Activated T-cell treated with anti-CD3 and anti-CD28 coated beads, Interleukin-2, amount 50 U/mL, for 48 hours (primary cell): ENCODE data around the gene PNPLA3.

ENCODE experiments used
- DNase-seq, 2 experiments: peaks; one replicate each; pipeline ENCODE4 v3.0.0-alpha.2; 2020

PNPLA3 gene

DNA sequence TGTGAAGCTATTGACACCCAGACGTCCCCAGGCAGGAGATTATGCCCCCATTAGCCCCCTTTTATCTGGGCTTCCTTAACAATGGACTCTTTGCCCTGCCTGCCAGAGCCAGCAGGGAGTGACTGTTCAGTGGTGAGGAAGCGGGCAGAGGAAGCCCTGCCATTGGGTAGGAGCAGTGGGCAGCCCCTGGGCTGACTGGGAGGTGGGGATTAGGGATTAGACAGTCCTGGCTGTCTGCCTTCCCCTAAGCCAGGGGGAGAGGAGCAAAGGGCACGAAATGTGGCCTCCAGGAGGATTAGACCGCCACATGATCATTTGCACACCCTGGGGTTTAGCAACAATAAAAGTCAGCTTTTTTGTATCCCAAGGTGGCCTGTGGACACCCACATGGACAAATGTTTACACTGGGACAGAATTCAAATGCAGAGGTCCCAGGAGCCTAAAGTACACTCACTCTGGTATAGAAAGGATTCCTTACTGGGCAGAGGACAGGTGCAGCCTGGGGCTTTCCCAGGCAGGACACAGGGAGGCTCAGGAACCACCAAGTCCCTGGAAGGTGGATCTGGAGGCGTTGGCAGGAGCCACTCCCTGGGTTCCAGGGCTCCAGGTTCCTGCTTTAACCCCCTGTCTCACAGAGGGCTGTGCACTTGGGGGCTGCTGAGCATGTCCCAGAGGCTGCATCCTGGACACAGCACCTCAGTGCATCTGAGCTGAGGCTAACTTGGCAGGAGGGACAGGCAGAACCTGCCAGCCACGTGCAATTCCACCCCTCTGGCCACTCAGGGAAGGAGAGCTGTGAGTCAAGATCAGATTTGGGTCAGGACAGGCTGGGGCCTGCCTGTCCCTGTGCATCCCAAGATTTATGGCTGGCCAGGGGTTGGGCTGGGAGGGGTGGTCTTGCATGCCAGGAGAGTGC, 2.1 kb downstream of the PNPLA3 start:
- DNase-seq = no peak

DNA sequence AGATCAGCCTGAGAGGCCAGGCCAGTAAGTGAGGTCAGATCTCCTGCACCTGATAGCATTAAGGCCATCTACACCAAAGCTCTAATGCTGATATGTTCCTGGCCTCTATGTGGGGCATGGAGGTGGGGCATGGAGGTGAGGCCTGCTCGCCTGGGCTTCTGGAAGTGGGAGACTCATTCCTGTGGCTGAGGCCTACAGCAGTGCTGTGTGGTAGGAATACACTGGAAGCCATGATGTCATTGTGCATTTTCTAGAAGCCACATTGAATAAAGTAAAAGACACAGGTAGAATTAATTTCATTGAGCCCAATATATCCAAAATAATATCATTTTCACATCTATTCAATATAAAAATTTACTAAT, 2.7 kb downstream of the PNPLA3 start:
- no peak for DNase-seq

DNA sequence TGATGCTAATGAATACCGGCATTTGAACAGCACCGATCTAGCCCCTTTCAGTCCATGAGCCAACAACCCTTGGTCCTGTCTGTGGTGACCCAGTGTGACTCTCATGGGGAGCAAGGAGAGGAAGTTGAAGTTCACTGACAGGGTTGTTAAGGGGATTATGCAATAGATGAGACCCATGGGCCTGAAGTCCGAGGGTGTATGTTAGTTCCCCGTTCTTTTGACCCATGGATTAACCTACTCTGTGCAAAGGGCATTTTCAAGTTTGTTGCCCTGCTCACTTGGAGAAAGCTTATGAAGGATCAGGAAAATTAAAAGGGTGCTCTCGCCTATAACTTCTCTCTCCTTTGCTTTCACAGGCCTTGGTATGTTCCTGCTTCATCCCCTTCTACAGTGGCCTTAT, 4.9 kb downstream of the PNPLA3 start:
- no peak for DNase-seq

DNA sequence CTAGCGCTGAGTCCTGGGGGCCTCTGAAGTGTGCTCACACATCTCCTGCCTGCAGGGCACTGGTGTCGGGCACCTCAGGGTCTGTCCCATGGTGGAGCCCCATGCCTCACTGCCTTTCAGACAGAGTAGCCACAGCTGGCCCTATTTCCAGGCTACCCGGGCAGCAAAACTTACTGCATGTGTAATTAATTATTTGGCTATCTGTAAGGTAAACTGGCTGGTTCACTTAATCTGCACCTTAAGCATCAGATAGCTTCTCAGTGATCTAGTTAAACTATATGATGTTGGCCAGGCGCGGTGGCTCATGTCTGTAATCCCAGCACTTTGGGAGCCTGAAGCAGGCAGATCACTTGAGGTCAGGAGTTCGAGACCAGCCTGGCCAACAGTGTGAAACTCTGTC, 5.3 kb downstream of the PNPLA3 start:
- DNase-seq = no peak

DNA sequence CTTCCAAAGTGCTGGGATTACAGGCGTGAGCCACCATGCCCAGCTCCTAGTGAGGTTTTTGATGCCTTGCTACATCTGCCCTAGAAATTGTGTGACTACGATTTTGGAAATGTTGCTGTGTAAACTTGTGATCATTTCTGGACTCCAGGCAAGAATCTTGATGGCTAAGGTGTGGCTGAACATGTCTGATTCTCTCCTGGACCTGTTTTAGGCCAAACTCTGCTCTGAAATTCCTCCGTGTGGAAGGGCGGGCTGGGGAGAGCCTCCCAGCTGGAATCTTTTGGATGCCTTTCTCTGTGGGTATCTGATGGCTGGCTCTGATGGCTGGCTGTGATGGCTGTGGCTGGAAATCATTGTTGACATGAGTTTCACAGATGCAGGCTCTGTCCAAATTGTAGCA, 8.2 kb downstream of the PNPLA3 start:
- no peak for DNase-seq

DNA sequence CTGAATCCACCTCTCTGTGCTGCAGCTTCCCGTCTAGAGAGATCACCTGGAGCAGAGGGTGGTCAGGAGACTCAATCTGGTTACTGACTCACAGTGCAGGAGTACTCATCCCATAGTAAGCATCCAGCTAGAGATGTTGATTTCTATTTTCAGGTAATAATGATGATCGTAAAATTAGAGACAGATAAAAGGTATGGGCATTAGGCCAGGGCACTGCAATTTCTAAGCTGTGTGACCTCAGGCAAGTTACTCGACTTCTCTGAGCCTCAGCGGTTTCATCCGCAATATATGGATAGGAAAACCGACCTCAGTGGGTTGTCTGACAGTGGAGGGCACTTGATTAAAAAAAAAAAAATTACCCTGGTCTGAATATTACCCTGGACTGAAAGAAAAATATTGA, 17.8 kb downstream of the PNPLA3 start:
- DNase-seq = no peak

DNA sequence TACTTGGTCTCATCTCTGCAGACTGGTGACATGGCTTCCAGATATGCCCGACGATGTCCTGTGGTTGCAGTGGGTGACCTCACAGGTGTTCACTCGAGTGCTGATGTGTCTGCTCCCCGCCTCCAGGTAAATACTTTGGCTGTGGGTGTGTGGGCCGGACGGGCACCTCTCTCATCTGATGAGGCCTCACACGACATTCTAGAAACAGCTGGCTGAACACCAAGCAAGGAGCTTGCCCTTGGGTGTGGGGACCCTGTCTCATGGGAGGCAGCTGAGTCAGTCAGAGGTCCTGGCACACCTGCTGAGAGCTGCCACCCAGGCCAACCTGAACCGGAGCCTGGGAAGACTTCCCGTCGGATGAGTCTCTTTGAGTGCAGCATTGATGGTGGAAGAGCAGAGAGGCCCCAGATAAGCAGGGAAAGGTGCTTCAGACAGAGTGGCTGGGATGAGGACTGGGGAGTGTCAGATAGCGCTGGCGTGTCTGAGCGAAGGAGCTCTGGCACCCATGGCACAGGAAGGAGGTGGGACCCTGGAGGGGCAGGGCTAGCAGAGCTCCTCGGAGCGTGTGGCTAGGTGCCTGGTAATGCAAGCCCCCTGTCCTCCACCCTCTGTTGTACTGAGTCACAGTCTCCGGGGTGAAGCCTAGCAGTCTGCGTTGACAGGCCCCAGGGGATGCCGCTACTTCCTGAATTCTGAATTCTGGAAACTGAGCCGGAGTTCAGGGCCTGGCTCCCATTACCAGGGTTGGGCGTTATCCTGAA, 21.2 kb downstream of the PNPLA3 start:
- no peak for DNase-seq

DNA sequence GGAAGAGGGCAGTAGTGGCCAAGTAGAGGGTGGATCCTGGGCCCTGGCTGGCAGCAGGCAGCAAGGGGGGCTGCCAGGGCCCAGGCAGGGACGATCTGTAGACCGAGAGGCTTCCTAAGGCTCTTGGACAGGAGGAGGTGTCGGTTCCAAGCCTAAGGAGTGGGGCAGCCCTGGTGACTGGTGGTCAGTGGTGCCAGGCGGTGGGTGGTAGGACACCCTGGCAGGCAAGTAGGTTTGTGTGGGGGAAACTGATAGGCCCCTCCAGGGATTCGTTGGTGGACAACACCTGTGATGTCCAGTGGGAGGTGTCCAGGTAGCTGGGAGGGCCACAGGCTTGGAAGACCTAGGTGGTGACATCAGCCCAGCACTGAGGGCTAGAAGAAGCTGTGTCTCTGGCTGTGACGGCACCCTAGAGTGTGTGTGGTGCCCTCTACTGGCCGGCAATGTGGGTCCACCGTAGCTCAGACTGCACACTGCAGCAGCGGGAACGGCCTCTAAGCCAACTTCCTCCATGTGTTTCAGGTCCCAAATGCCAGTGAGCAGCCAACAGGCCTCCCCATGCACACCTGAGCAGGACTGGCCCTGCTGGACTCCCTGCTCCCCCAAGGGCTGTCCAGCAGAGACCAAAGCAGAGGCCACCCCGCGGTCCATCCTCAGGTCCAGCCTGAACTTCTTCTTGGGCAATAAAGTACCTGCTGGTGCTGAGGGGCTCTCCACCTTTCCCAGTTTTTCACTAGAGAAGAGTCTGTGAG, 22.2 kb downstream of the PNPLA3 start:
- DNase-seq = peak; percentile 82 to 83

DNA sequence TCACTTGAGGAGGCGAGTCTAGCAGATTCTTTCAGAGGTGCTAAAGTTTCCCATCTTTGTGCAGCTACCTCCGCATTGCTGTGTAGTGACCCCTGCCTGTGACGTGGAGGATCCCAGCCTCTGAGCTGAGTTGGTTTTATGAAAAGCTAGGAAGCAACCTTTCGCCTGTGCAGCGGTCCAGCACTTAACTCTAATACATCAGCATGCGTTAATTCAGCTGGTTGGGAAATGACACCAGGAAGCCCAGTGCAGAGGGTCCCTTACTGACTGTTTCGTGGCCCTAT, 22.7 kb downstream of the PNPLA3 start:
- no peak for DNase-seq

DNA sequence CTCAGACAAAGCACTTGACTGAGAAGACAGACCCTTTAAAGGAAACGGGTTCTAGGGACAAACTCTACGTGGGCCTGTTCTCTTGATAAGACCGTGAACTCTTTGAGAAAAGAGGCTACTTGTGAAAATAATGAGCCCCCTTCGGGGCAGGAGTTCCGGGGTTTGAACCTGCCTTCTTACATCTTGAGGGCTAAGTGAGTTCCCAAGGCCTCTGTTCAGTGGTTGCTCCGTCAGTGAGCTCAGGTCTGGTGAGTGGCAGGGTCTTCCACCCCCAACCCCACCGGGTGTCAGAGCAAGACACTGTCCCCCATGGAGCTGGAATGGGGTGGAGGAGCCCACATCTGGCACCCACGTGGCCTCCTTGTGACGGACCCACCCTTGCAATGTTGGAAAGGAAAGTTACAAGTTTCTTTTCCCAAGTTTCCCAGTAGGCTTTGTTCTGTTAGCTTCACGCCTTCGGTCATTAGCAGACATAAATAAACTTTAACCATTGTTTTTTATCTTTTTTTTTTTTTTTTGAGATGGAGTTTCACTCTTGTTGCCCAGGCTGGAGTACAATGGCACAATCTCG, 25.3 kb downstream of the PNPLA3 start:
- no peak for DNase-seq

DNA sequence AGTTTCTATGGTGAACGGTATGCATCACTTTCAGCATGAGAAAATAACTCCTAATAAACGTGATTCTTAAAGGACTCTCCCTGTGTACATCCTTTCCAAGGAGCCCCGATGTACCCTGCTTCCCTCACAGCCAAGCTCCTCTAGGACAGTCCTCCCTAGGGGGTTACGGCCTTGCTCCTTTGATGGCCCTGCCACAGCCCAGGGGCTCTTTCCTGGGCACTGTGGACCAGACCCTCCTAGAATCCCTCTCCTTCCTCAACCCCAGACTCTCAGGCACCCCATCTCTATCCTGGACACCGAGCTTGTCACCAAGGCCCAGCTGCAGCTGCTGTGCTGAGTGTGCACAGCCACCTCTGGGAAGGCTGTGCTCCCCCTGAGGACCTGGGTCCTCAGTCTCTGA, 27.8 kb downstream of the PNPLA3 start:
- no peak for DNase-seq

DNA sequence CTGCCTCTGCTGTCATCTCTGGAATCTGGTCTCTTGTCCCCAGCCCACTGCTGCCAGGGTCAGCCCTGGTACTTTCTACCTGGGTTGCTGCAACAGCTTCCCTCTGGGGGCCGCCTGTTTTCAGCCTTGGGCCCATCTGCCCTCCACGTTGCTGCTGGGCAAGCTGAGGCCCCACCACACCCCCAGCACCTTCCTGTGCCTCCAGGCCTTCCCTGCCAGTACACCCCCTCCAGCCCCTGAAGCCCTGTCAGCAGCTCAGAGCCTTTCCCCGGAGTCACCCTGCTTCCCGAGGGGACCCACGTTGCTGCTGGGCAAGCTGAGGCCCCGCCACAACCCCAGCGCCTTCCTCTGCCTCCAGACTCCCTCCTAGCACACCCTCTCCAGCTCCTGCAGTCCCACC, 28.4 kb downstream of the PNPLA3 start:
- no peak for DNase-seq

DNA sequence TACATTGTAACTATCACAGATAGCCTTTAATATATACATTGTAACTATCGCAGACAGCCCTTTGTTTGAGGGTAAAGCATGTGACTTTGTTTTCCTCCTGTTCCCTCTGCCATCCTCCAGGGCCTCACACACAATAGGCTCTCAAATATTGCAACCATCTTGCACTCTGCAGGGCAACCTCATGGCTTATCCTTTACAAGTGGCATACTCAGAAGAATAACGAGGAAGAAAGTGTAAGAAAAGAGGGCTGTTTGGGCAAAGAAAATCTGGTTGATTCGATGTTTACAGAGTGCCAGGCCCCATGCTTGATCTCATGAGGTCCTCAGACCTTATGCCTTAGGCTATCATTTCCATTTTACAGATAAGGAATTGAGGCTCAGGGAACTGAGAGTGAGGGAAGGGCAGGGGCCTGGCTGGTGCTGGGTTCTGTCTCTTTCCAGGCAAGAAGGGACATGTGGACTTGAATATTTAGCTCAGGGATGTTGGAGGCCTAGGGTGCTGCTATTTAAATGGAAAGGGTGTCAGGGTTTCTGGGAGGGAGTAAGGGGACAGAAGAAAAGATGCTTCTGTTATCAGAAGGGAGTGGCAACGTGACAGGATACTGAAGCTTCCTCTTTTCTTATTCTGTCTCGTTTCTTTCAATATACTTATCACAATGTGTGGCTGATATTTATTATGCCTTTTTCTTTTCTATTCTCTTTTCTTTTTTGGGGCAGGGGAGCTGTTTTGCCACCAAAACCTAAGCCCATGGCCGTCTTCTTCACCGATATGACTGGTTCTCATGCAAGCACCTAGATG, 30.6 kb downstream of the PNPLA3 start:
- DNase-seq = peak in 1 of 2 experiments; percentile 20

DNA sequence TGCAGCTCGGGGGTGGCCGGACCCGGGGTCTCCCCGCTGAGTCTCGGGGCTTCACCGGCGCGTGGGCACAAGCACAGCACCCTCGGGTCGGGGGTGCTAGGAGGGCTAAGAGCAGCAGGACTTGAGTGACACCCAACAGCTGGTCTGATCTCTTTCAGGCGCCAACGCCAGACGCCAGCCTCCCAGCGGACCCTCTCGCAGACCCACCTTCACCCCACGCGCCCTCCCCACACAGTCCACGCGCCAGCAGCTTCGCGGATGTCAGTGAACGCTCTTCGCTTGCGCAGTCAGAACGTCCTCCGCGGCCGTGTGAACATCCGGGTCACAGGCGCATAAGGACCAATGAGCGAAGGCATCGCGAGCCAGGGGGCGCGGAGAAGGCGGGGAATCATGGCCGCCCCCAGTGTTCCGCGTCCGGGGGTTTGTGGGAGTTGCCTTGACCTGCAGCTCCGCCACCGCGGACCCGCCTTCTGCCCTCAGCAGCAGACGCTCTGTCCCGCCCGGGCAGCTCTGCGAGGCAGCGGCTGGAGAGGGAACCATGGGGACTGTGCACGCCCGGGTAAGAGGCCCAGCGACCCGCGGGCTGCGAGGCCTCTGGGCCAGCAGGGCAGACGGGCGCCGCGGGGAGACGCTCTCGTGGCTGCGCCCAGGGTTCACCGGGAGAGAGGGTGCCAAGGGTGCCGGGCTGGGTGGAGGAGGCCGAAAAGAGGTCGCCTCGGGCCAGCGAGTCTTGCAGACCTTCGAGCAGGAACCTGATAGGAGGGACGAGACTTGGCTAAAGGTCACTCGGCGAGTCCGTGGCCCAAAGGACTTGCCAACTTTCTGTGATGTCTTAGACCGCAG, 31.7 kb downstream of the PNPLA3 start, which contains the start of gene SAMM50:
TSS of gene SAMM50 (plus strand) at position 403 of the 843 bp plus-strand sequence. CDS start at position 539, 136 bp downstream.
- DNase-seq = peak; percentile 94

DNA sequence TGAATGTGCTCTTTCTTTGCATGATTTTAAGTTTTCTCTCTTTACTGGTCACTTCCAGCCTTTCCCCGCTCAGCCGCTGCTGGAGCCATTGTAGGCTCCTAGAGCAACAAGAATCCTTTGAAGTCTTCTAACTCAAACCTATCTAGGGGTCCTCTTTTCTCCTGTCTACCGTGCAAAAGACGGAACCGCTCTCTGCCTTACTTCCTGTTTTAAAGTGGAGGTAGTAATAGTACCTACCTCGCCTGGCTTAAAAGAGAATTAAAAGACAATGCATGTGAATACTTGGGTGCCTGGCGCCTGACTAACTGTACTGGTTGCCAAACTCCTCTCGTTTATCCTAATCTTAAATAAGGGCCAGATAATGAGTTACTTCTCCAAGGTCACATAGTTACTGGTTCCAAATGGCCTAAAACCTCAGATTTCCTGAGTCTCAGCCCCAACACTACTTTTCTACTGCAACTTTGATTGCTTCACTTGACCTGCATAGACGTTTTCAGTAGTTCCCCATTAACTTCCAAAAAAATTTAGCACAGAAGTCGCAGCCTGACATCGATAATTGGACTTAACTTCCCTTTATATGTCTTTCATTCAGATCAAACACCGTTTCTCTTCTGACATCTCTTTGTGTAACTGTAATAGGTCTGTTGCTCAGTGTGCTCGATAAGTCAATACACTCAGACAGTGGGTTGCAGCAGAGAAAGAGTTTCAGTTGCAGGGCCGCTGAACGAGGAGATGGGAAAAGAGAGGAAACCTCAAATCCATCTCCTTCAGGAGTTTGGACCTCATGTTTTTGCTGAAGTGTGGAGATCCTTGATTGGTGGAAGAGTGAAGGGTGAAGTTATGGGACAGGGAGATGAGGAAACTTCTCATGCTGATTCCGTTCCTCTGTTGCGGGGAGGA, 32.5 kb downstream of the PNPLA3 start:
- no peak for DNase-seq

DNA sequence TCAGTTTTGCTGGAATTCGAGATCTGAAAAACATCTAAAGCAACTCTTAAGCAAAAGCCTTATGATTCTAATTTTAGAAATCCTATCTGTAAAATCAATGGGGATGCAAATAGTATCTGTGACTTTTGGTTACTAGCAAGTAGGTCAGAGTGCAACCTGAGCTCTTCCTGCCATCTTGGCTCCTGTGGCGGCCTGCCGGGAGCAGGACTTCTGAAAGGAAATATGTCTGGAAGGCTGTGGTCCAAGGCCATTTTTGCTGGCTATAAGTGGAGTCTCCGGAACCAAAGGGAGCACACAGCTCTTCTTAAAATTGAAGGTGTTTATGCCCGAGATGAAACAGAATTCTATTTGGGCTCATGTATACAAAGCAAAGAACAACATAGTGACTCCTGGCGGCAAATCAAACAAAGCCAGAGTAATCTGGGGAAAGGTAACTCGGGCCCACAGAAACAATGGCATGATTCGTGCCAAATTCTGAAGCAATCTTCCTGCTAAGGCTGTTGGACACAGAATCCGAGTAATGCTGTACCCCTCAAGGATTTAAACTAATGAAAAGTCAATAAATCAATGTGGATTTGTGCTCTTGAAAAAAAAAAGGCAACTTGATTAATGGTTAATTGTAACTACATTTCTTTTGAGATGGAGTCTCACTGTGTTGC, 33.3 kb downstream of the PNPLA3 start:
- DNase-seq = no peak

DNA sequence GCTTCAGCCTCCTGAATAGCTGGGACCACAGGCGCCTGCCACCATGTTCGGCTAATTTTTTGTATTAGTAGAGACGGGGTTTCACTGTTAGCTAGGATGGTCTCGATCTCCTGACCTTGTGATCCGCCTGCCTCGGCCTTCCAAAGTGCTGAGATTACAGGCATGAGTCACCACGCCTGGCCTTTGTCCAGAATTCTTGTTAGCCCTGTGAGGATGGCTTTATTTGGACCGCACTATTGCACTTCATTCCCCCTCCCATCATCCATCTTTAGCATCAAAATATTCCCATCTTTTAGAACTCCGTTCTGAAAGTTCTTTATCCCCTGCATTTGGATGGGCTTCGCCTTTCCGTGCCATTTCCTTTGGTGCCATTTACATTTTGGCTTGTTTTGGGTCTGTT, 34.3 kb downstream of the PNPLA3 start:
- DNase-seq = no peak

DNA sequence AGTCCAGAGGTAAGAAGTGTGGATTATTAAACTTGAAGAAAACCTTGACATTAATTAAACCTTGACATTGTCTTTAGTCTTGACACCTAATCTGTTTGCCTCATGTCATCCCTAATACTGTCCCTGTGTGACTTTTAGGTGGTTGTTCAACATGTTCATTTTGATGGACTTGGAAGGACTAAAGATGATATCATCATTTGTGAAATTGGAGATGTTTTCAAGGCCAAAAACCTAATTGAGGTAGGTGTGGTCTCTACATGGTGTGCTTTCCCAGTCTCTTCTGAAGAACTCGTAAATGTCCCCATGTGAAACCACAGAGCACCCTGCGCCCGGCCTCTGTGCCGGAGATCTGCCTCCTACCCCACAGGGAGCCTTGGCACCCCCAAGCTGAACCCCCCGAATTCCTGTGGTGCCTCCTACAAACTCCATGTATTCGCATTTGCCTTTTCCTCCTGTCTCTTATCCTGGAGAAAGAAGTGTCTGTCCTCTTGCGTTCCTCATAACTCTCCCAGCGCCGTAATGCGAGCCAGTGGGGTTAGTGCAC, 40.8 kb downstream of the PNPLA3 start:
- DNase-seq = no peak

DNA sequence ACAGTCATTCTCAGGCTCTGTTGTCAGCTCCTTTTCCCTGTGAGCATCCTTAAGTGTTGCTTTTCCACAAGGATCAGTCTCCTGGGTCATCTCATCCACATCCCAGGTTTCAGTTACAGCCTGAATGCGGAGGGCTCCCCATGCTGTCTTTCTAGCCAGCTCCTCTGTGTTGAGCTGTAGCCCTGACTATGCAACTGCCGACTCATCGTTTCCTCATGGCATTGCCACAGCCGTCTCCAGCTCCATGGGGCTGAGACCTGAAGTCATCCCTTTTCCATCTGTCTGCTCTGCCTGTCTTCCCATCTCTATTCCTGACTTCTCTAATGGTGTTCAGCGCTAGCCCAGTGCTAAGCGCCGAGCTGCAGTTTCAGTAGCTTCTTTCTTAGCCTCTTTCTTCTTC, 43.5 kb downstream of the PNPLA3 start:
- no peak for DNase-seq

DNA sequence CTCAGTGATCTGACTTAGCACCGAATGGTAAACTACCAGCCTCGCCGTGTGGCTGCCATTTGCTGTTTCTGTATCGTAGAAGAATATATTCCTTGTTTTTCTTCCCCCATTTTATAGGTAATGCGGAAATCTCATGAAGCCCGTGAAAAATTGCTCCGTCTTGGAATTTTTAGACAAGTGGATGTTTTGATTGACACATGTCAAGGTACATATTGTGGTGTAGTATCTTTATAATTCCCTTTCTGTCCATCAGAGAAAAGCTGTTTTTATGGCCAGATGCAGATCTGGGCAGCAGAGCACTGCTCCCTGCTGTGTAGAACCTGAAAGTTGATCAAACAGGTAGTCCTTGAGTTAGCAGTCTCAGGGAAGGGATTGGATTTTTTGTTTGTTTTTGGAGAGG, 45.0 kb downstream of the PNPLA3 start:
- no peak for DNase-seq
